GM12878 (cell line): ENCODE measurements around the gene SHF. TPM values are rescaled to one million over a fixed set of nuclear protein-coding genes. Genes with fewer than 3 reads are reported as not detected.
A peak's percentile ranks its signal among the peaks of the same experiment; 100 is the strongest.

Source experiments
- ATF3 ChIP-seq: IDR thresholded peaks from 2 replicates; pipeline ENCODE4 v1.6.1; 2011; ENCODE audit warnings: low read depth, mild to moderate bottlenecking, low read length, moderate library complexity, borderline replicate concordance; ENCODE audit errors: extremely low read depth
- CBX5 ChIP-seq: sonication (generic); IDR thresholded peaks from 2 replicates; pipeline ENCODE4 v1.6.1; 2016; ENCODE audit warnings: low read depth, moderate library complexity, mild to moderate bottlenecking, inconsistent platforms
- FOXM1 ChIP-seq: IDR thresholded peaks from 2 replicates; pipeline ENCODE4 v1.6.1; 2012; ENCODE audit warnings: low read depth, mild to moderate bottlenecking, inconsistent platforms, low read length, moderate library complexity
- IRF5 ChIP-seq: fragments of 450-650 bp; IDR thresholded peaks from 2 replicates; pipeline ENCODE4 v1.6.1; 2017; ENCODE audit warnings: borderline replicate concordance
- KAT2A ChIP-seq: conservative IDR thresholded peaks from 2 replicates; pipeline ENCODE4 v1.6.1; 2011; ENCODE audit warnings: low read depth, low read length; ENCODE audit not compliant: control insufficient read depth
- KDM1A ChIP-seq: fragments of 200-600 bp; sonication (generic); IDR thresholded peaks from 2 replicates; pipeline ENCODE4 v1.6.1; 2016; ENCODE audit warnings: borderline replicate concordance
- MEF2A ChIP-seq: IDR thresholded peaks from 2 replicates; pipeline ENCODE4 v1.6.1; 2011; ENCODE audit warnings: low read depth, mild to moderate bottlenecking, low read length, moderate library complexity; ENCODE audit not compliant: insufficient read depth
- MYC ChIP-seq: IDR thresholded peaks from 2 replicates; pipeline ENCODE4 v1.6.1; 2011; ENCODE audit warnings: mild to moderate bottlenecking, low read length, moderate library complexity, inconsistent platforms; ENCODE audit not compliant: insufficient read depth, insufficient replicate concordance, insufficient read length, severe bottlenecking
- PAX8 ChIP-seq: fragments of 450-650 bp; IDR thresholded peaks from 2 replicates; pipeline ENCODE4 v1.6.1; 2017; ENCODE audit warnings: mild to moderate bottlenecking, moderate library complexity
- POLR2A ChIP-seq: IDR thresholded peaks from 2 replicates; pipeline ENCODE4 v1.6.1; 2011; ENCODE audit warnings: low read depth, mild to moderate bottlenecking, low read length
- RBBP5 ChIP-seq: fragments of 200-600 bp; sonication (generic); conservative IDR thresholded peaks from 2 replicates; pipeline ENCODE4 v1.6.1; 2016
- SREBF2 ChIP-seq: IDR thresholded peaks from 2 replicates; pipeline ENCODE4 v1.6.1; 2012; ENCODE audit warnings: mild to moderate bottlenecking, low read length
- SUZ12 ChIP-seq: fragments of 200-600 bp; sonication (generic); IDR thresholded peaks from one replicate; pipeline ENCODE4 v1.6.1; 2018; ENCODE audit warnings: antibody characterized with exemption, mild to moderate bottlenecking; ENCODE audit not compliant: unreplicated experiment
- TCF3 ChIP-seq: IDR thresholded peaks from 2 replicates; pipeline ENCODE4 v1.6.1; 2012; ENCODE audit warnings: low read depth, mild to moderate bottlenecking, low read length, borderline replicate concordance; ENCODE audit not compliant: insufficient read depth
- WRNIP1 ChIP-seq: IDR thresholded peaks from 2 replicates; pipeline ENCODE4 v1.6.1; 2011; ENCODE audit warnings: low read depth, low read length, improper control_type of control experiment, borderline replicate concordance
- YBX1 ChIP-seq: fragments of 450-650 bp; IDR thresholded peaks from 2 replicates; pipeline ENCODE4 v1.6.1; 2016; ENCODE audit warnings: antibody characterized with exemption
- ZBED1 ChIP-seq: IDR thresholded peaks from 2 replicates; pipeline ENCODE4 v1.6.1; 2016; ENCODE audit warnings: borderline replicate concordance
- ZBTB11 ChIP-seq: fragments of 450-650 bp; formaldehyde crosslinking; IDR thresholded peaks from 2 replicates; pipeline ENCODE4 v1.5.0; 2022; ENCODE audit warnings: mild to moderate bottlenecking, missing genetic modification characterization
- ZBTB40 ChIP-seq: fragments of 450-650 bp; IDR thresholded peaks from 2 replicates; pipeline ENCODE4 v1.6.1; 2016; ENCODE audit warnings: mild to moderate bottlenecking, moderate library complexity, borderline replicate concordance
- ZNF274 ChIP-seq: IDR thresholded peaks from one replicate; pipeline ENCODE4 v1.8.0; 2011; ENCODE audit not compliant: insufficient read length, insufficient read depth
- ZNF622 ChIP-seq: fragments of 450-650 bp; IDR thresholded peaks from 2 replicates; pipeline ENCODE4 v1.6.1; 2017; ENCODE audit warnings: mild to moderate bottlenecking, inconsistent platforms
- polyA plus RNA-seq, 11 experiments: library from polyadenylated mRNA; depleted of rRNA in 4 of 11; unstranded in 6 of 11; stranded (reverse) in 5 of 11; fragments of >200 nt; fragmentation: Nextera tagmentation in 4 of 11; fragmentation: Illumina TruSeq in 1 of 11; extraction: Ambion mirVana in 4 of 11; extraction: Trizol in 1 of 11; gene quantifications; 1 replicate in 1 of 11; 2 replicates in 10 of 11; pipeline versions ENCODE4 v1.2.1 to v1.2.3, GENCODE V29; 2011 to 2016; ENCODE audit warnings: inconsistent platforms in 2 of 11, missing spikeins in 2 of 11, low read depth in 1 of 11
- total RNA-seq, 4 experiments: library from RNA; depleted of rRNA in 3 of 4; stranded (reverse); fragments of >200 nt in 3 of 4; fragmentation: Illumina TruSeq in 1 of 4; extraction: Trizol in 1 of 4; gene quantifications; 2 replicates each; pipeline versions ENCODE4 v1.2.1 to v1.2.3, GENCODE V29; 2013 to 2021

The SHF gene
- total and polyA plus RNA-seq, 10 of the 15 experiments (the other 5 are each of a cell fraction or from before 2014, with no cell fraction given), result 0.04 to 5.7 (median 1.0) TPM; not detected in 1

- TF ChIP-seq WRNIP1, result no peak
- no peak for TF ChIP-seq RBBP5
- TF ChIP-seq CBX5, result no peak; the same call in 1 of the 2 replicates
- TF ChIP-seq YBX1, result no peak
- no peak for TF ChIP-seq ATF3
- TF ChIP-seq ZNF622, result no peak
- TF ChIP-seq SUZ12, result no peak
- no peak for TF ChIP-seq PAX8
- no peak for TF ChIP-seq TCF3
- no peak for TF ChIP-seq MEF2A
- peak; percentile 87 for TF ChIP-seq SREBF2
- TF ChIP-seq MYC, result no peak
- no peak for TF ChIP-seq ZBTB11 (CRISPR knock-in tag)
- TF ChIP-seq FOXM1, result peak; percentile 59; the same call in 1 of the 2 replicates
- TF ChIP-seq KAT2A, result no peak
- no peak for TF ChIP-seq IRF5
- no peak for TF ChIP-seq ZNF274
- TF ChIP-seq KDM1A, result no peak
- peak; percentile 20 for TF ChIP-seq POLR2A
- TF ChIP-seq ZBTB40, result 0 out of 2 replicates have a peak, but pooled peaks have one; percentile 38
- TF ChIP-seq ZBED1, result 0 out of 2 replicates have a peak, but pooled peaks have one; percentile 14
Measured at GRCh38 chr15:45200799-45201556, 13.2 kb upstream of the SHF start (continued).
